ENCODE data around the gene CTIF.

DNA sequence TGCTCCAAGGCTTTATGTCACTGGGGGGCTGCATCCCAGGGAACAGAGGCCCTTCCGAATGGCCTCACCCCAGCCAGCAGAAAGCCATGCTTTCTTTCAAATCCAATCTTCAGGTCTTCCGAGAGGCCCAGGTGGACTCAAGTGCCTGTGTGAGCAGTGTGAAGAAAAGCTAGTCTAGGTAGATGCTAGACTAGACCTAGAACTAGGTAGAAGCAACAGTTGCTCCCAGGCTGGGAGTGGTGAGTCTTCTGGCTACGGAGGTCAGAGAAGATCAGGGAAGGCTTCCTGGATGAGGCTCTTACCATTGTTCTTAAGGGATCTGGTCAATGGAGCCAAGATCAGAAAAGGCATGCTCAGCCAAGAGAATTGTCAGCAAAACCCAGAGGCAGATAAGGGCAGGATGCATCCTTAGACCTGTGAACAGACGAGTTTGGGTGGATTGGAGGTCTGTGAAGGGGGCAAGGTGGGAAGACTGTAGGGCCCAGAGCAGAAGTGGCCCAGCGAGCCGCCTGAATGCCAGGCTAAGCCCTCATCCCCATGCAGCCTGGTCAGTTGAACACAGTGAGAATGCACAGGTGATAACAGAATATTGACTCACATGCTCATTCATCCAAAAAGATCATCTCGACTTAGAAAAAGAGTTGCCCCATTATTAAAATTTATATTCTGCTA lies 301.1 kb downstream of the CTIF start:
- TF ChIP-seq, protein P1, sequence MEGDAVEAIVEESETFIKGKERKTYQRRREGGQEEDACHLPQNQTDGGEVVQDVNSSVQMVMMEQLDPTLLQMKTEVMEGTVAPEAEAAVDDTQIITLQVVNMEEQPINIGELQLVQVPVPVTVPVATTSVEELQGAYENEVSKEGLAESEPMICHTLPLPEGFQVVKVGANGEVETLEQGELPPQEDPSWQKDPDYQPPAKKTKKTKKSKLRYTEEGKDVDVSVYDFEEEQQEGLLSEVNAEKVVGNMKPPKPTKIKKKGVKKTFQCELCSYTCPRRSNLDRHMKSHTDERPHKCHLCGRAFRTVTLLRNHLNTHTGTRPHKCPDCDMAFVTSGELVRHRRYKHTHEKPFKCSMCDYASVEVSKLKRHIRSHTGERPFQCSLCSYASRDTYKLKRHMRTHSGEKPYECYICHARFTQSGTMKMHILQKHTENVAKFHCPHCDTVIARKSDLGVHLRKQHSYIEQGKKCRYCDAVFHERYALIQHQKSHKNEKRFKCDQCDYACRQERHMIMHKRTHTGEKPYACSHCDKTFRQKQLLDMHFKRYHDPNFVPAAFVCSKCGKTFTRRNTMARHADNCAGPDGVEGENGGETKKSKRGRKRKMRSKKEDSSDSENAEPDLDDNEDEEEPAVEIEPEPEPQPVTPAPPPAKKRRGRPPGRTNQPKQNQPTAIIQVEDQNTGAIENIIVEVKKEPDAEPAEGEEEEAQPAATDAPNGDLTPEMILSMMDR (IDR thresholded peaks at IDR 0.05) = no peak
- no peak for TF ChIP-seq POLR2A (IDR thresholded peaks at IDR 0.05)
